HG02885 (cell line): Measurements from ENCODE around the gene FMN1.
"Not testable (repeated sequence)": the region's sequence is repeated elsewhere in the genome, so short reads cannot be mapped to it uniquely, and the experiment has no call there.

ENCODE experiments used
- ATAC-seq: cut with Tn5 transposase; IDR thresholded peaks from one replicate; pipeline ENCODE4 v1.9.1; 2021; ENCODE audit warnings: mild to moderate bottlenecking; ENCODE audit not compliant: unreplicated experiment, poor library complexity

Gene FMN1

GRCh38 chr15:32986147-32986546, 208.4 kb downstream of the FMN1 start:
- no peak for ATAC-seq

- no peak for ATAC-seq
These were observed 210.8 kb downstream of the FMN1 start for GRCh38 chr15:32983679-32984078.

DNA sequence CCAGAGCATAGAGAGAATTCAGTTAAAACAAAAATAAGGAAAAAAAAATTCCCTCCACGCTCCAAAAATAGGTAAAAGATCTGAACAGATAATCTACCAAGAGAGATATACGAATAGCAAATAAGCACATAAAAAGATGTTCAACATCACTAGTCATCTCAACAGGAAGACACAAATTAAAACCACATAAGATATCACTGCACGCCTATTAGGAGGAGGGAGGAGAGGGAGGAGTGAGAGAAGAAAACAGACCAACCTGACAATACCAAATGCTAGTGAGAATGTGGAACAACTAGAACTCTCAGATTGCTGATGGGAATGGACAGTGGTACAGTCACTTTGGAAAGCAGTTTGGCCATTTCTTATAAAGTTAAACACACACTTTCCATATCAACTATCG, 212.5 kb downstream of the FMN1 start:
- no peak for ATAC-seq

GRCh38 chr15:32981536-32981935, 213.0 kb downstream of the FMN1 start:
- ATAC-seq, result no peak

DNA sequence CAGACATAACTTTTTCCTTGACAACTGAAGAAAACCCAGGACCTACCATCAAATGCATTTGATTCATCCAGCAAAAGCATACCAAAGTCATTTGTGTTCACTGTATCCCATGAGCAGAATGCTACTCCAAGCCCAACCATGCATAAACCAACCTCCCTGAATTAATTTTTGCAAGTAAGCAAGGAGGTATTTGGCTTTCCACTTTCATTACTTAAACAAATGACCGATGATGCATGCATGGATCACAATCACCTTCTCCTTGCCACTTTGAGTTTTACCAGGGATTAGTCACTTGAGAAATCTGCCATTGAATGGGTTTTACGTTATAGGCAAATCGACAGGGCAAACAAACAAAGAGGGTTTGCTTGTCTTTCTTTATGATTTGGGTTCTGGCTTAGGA, 214.8 kb downstream of the FMN1 start:
- no peak for ATAC-seq

DNA sequence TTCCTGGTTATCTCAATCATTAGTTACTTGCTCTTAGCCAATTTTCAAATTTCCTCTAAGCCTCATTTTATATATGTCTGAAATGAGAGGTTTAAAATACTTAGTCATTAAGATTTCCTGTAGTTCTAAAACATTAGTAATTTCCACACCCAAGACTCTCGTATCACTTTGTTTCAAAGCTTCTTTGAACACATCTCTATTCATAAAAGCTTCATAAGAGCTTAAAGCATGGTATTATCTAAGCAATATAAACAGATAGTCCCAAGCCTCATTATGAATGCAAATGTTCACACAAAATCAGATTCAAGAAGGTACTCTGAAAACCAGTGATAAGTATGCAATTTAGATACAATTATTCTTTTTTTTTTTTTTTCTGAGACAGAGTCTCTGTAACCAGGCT, 217.0 kb downstream of the FMN1 start:
- ATAC-seq, result no peak

- no peak for ATAC-seq
These were observed 219.8 kb downstream of the FMN1 start for GRCh38 chr15:32974691-32975090.

GRCh38 chr15:32972686-32973085, 221.8 kb downstream of the FMN1 start:
- no peak for ATAC-seq

- no peak for ATAC-seq
These were observed 223.7 kb downstream of the FMN1 start for GRCh38 chr15:32970847-32971246.

DNA sequence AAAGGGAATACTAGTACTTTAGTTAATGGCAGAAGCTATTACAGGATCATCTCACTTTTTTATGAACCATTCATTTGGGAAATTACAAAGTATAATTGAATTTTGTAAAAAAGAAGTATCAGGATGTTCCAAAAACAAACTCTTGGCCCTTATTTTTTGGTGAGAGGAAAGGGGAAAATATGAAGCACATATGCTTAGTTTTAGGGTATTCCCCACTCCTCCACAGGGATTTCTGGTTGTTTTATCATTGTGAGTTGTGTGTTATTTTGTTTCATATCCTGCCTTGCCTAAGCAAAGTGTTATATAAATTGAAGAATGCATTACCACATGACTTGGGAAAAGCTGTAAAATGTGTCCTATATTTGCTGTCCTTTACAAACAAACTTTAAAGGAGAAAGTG, 227.0 kb downstream of the FMN1 start:
- no peak for ATAC-seq

- ATAC-seq, result no peak
These were observed 228.0 kb downstream of the FMN1 start for GRCh38 chr15:32966512-32966911.

- no peak for ATAC-seq
These were observed 228.6 kb downstream of the FMN1 start for GRCh38 chr15:32965897-32966296.

DNA sequence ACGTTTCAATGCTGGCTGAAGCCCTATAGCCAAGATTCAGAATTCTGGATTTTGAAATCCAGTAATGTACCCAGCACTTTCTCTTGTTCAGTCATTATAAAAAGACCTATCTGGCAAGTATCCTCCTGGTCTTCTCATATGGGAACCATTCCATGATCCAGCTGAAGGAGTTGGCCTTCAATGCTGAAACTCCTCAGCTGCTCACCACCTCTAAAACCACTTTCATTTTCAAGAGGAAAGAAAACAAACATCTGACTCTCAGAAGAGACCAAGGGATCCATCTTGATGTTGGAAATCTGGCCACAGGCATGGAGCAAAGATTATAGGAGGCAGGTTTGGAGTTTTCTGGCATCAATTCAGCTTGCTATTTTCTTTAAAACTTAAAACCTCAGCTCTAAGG, 235.4 kb downstream of the FMN1 start:
- no peak for ATAC-seq

DNA sequence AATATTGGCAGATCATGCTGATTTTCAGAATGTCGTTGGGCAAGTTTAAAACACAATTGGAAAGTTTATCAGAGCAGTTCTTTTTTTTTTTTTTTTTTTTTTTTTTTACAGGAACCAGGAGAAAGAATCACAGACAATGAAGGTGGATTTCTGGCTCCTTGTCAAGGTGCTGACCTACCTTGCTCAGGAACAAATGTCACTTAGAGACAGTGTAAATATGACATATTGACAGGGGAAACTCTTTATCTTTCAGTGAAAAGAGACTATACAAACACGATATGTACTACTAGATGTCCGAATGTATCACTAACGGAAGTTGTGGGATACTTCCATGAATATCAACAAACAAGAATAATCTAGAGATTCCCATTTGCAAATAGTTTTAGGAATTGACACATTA, 237.3 kb downstream of the FMN1 start:
- ATAC-seq, result no peak

GRCh38 chr15:32956711-32957110, 237.8 kb downstream of the FMN1 start:
- ATAC-seq, result no peak

DNA sequence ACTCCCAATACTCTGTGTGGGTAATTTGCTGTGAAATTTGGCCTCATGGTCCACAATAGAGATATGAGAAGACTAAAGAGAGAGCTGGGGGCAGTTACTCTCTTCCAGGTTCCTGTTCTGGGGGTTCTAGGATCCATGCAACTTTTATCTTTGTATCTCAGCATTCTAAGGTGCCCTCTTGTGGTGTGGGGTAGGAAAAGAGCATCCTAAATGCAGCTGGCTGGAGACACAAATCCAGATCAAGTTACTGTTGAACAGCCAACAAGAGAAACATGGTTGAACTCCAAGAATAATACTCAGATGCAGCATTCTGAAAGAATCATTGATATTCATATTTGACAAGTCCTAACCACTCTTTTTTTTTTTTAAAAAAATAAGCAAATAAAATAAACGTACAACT, 238.5 kb downstream of the FMN1 start:
- ATAC-seq, result no peak

DNA sequence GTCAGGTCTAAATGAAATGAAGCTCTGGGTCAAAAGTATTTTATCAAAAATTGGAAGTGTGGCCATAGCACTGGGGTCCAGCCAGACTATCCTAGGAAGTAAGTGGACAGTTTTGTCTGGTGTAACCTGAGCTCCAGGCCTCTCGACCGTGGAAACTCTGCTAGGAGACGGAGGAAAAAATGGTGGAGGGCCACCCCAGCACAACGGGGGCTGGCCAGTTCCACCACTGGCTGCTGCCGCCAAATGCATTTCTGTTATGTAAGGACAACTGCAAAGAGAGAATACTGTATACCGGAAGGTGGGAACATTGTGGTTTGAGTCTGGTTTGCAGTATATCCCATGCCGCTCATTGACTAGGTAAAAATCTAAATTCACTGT, 241.0 kb downstream of the FMN1 start:
- no peak for ATAC-seq

- ATAC-seq, result no peak
These were observed 241.5 kb downstream of the FMN1 start for GRCh38 chr15:32952901-32953532.

- no peak for ATAC-seq
These were observed 242.6 kb downstream of the FMN1 start for GRCh38 chr15:32951736-32952464.

DNA sequence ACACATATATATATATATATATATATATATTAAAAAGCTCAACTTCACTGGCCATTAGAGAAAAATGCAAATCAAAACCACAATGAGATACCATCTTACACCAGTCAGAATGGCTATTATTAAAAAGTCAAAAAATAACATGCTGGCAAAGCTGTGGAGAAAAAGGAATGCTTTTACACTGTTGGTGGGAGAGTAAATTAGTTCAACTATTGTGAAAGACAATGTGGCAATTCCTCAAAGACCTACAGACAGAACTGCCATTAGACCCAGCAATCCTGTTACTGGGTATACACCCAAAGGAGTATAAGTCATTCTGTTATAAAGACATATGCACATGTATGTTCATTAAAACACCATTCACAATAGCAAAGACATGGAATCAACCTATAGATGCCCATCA, 244.5 kb downstream of the FMN1 start:
- ATAC-seq, result not testable (repeated sequence)

- ATAC-seq, result no peak
These were observed 248.3 kb downstream of the FMN1 start for GRCh38 chr15:32946210-32946609.

DNA sequence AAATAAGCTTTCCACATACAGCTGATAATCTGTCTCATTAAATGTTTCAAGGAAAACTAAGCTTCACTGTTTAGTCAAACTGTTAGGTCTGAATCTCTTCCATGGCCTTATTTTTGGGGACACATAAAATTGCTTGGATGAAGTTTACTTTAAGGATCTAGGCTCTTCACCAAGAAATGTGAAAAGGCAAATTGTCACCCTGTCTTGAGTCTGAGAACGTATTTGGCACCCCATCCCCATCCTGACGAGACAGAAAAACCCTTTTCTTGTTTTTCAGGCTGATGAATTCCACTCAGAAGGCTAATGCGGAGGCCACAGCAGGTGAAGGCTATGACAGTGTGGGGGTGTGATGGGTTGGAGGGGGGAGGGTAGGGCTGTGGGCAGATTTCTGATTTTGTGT, 250.1 kb downstream of the FMN1 start:
- ATAC-seq, result no peak
